NCI-H2029 treated with DMSO at 0.1 percent for 48 hours (cell line): ENCODE results near the gene WDCP.

Source experiments
- DNase-seq: peaks from one replicate; lab custom pipeline; 2025; lab: John Stamatoyannopoulos, UW

Gene WDCP

DNA sequence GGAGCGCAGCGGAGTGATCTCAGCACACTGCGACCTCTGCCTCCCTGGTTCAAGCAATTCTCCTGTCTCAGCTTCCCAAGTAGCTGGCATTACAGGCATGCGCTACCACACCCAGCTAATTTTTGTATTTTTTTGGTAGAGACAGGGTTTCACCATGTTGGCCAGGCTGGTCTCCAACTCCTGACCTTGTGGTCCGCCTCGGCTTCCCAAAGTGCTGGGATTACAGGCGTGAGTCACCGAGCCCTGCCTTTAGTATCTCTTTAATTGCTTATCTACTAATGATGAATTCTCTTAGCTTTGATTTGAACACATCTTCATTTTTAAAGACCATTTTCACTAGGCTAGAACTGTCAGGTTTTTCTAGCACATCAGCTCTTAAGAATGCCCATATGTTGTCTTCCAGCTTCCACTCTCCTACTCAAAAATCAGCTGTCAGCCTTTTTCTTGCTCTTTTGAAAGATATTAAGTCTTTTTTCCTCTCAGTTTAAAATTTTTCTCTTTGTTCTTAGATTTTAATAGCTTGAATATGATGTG lies 53.4 kb downstream of the WDCP start:
- DNase-seq, result no peak

DNA sequence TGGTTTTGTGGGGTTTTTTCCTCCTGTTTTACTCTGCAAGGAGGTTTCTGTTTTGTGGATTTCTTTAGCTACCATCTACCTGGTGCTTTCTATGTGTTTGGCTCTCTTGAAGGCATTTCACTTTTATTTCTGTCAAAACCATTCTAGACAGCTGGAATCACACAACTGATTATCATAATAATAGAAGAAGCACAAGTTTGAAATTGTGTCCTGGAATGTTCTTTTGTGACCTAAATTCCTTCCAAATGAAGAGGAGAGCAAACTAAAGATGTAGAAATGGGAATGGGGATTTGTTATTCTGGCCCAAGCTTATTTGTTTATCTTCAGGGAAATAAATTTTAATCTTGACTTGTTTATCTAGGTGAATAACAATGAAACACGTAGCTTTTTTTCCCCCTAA lies 54.3 kb downstream of the WDCP start:
- DNase-seq, result no peak

DNA sequence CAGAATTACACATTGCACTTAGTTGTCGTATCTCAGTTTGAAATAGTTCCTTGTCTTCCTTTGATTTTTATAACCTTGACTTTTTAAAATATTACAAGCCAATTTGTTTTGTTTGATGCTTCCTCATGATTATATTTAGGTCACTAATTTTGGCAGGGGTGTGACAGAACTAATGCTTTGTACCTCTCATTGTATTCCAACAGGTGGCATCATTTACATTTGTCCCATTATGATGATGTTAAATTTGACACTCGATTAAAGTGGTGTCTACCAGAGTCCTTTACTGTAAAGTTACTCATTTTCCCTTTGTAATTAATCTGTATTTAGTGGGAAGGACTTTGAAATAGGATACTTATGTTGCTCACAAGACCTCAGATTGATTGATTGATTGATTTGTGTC lies 58.8 kb downstream of the WDCP start:
- no peak for DNase-seq
